Measurements from ENCODE around the gene ABTB2.

- TF ChIP-seq CTCF (IDR thresholded peaks at IDR 0.05) = no peak
- TF ChIP-seq POLR2A (IDR thresholded peaks at IDR 0.05) = no peak
Measured at GRCh38 chr11:34173050-34173449, 184.8 kb downstream of the ABTB2 start.

Measured in right lobe of liver (tissue), 4 donors.